K562 (cell line): ENCODE results near the gene AVPI1. TPM values are rescaled to one million over a fixed set of nuclear protein-coding genes. Genes with fewer than 3 reads are reported as not detected.
A peak's percentile ranks its signal among the peaks of the same experiment; 100 is the strongest.

ENCODE experiments used
- CAMTA2 ChIP-seq: fragments of 250-450 bp; sonication (Bioruptor Pico); conservative IDR thresholded peaks from 2 replicates; pipeline ENCODE4 v1.5.1; 2022
- DDX20 ChIP-seq: fragments of 450-650 bp; IDR thresholded peaks from 2 replicates; pipeline ENCODE4 v1.6.1; 2016; ENCODE audit warnings: missing genetic modification characterization, low read depth, mild to moderate bottlenecking, missing compliant biosample characterization, moderate library complexity
- EGR1 ChIP-seq: fragments of 450-650 bp; conservative IDR thresholded peaks from 2 replicates; pipeline ENCODE4 v1.6.1; 2017; ENCODE audit warnings: mild to moderate bottlenecking
- HMGXB4 ChIP-seq: sonication (generic); formaldehyde crosslinking; IDR thresholded peaks from 2 replicates; pipeline ENCODE4 v1.8.1; 2023; ENCODE audit warnings: mild to moderate bottlenecking, missing genetic modification reagents
- MGA ChIP-seq: fragments of 450-650 bp; IDR thresholded peaks from 2 replicates; pipeline ENCODE4 v1.6.1; 2016; ENCODE audit warnings: mild to moderate bottlenecking, moderate library complexity
- MLLT1 ChIP-seq, 2 experiments: fragments of 450-650 bp; IDR thresholded peaks; 2 replicates each; pipeline ENCODE4 v1.6.1; 2016
- YBX1 ChIP-seq: fragments of 450-650 bp; IDR thresholded peaks from 2 replicates; pipeline ENCODE4 v1.7.1; 2016; ENCODE audit warnings: mild to moderate bottlenecking
- ZFP91 ChIP-seq: sonication (generic); formaldehyde crosslinking; IDR thresholded peaks from 2 replicates; pipeline ENCODE4 v1.8.0; 2022; ENCODE audit warnings: mild to moderate bottlenecking, missing genetic modification reagents
- polyA plus RNA-seq, 8 experiments: library from polyadenylated mRNA; depleted of rRNA in 4 of 8; stranded (reverse) in 5 of 8; unstranded in 3 of 8; fragments of >200 nt; fragmentation: Nextera tagmentation in 2 of 8; fragmentation: Illumina TruSeq in 1 of 8; extraction: Ambion mirVana in 2 of 8; extraction: Trizol in 1 of 8; gene quantifications; 2 replicates each; pipeline versions ENCODE4 v1.2.1 to v1.2.3, GENCODE V29; 2011 to 2014; ENCODE audit warnings: inconsistent platforms in 1 of 8, missing spikeins in 1 of 8
- total RNA-seq, 7 experiments: library from RNA; depleted of rRNA in 6 of 7; stranded (reverse); fragments of >200 nt in 6 of 7; fragmentation: Illumina TruSeq in 2 of 7; extraction: Trizol in 2 of 7; gene quantifications; 2 replicates each; pipeline versions ENCODE4 v1.2.1 to v1.2.3, GENCODE V29; 2011 to 2021; ENCODE audit warnings: low replicate concordance in 1 of 7

AVPI1 gene
- total and polyA plus RNA-seq, 9 of the 15 experiments (the other 6 are each of a cell fraction or from before 2014, with no cell fraction given), result 0.90 to 10.4 (median 7.4) TPM

GRCh38 chr10:97713826-97714400 is 26.9 kb upstream of the AVPI1 start (continued):
- TF ChIP-seq MGA (peak; percentile 97), ZFP91 (no peak), MLLT1 (IDR thresholded peaks at IDR 0.05) (no peak), EGR1 (no peak), YBX1 (no peak), HMGXB4 (CRISPR knock-in tag) (no peak), CAMTA2 (CRISPR knock-in tag) (no peak), DDX20 (tag) (no peak)
